Uterus (tissue), 4 donors: ENCODE data around the gene TMEM141. TPM values are rescaled to one million over a fixed set of nuclear protein-coding genes. Genes with fewer than 3 reads are reported as not detected.
"Not testable (repeated sequence)": the region's sequence is repeated elsewhere in the genome, so short reads cannot be mapped to it uniquely, and the experiment has no call there.

Experiments used
- DNase-seq, 2 donors: peaks; one replicate each; pipeline ENCODE4 v3.0.0-alpha.2; 2019 to 2020
- H3K27ac ChIP-seq, 2 donors: fragments of 200-600 bp; sonication (generic); 1 replicate in 1 of 2; 2 replicates in 1 of 2; pipeline ENCODE4 v1.5.1; 2016 to 2018
- H3K27me3 ChIP-seq, 2 donors: fragments of 200-600 bp; sonication (generic); one replicate each; pipeline ENCODE4 v1.5.1; 2018 to 2019; ENCODE audit warnings: control low read depth in 1 of 2
- H3K36me3 ChIP-seq, 2 donors: fragments of 200-600 bp; sonication (generic); one replicate each; pipeline ENCODE4 v1.5.1; 2019; ENCODE audit warnings: control low read depth in 1 of 2
- H3K4me1 ChIP-seq, 2 donors: fragments of 200-600 bp; sonication (generic); one replicate each; pipeline ENCODE4 v1.5.1; 2018 to 2019; ENCODE audit warnings: control low read depth in 1 of 2
- H3K4me3 ChIP-seq, 2 donors: fragments of 200-600 bp; sonication (generic); 1 replicate in 1 of 2; 2 replicates in 1 of 2; pipeline ENCODE4 v1.5.1; 2018 to 2019; ENCODE audit warnings: mild to moderate bottlenecking in 1 of 2
- H3K9me3 ChIP-seq, 2 donors: fragments of 200-600 bp; sonication (generic); one replicate each; pipeline ENCODE4 v1.5.1; 2019; ENCODE audit warnings: control low read depth in 1 of 2
- POLR2A ChIP-seq, 2 donors: fragments of 450-650 bp; IDR thresholded peaks; one replicate each; pipeline ENCODE4 v1.6.1; 2016; ENCODE audit warnings: antibody characterized with exemption in 2 of 2, mild to moderate bottlenecking in 1 of 2, moderate library complexity in 1 of 2
- intact Hi-C: fragments of 100-400 bp; cut with DNase I; formaldehyde crosslinking; loops from one replicate; pipeline ENCODE4 v1.15.1; 2023; ENCODE audit warnings: low total_unique reads
- total RNA-seq, 4 donors: library from RNA; depleted of rRNA in 3 of 4; stranded (reverse); fragments of >200 nt in 3 of 4; gene quantifications; one replicate each; pipeline versions ENCODE4 v1.1.0 to v1.2.4, GENCODE V29; 2014 to 2023
- TF ChIP-seq, protein P1 (sequence below), 4 experiments: fragments of 200-600 bp in 2 of 4; fragments of 450-650 bp in 2 of 4; sonication (generic) in 2 of 4; IDR thresholded peaks; one replicate each; pipeline ENCODE4 v1.5.1; 2016 to 2019; ENCODE audit warnings: antibody characterized with exemption in 4 of 4, mild to moderate bottlenecking in 2 of 4, moderate library complexity in 1 of 4
- donor health status: DM: yes; HTN: yes; CAD: no.

TMEM141 gene
- total RNA-seq, 4 donors from 2014 or later: 3.5 to 48.9 (median 32.0) TPM

DNA sequence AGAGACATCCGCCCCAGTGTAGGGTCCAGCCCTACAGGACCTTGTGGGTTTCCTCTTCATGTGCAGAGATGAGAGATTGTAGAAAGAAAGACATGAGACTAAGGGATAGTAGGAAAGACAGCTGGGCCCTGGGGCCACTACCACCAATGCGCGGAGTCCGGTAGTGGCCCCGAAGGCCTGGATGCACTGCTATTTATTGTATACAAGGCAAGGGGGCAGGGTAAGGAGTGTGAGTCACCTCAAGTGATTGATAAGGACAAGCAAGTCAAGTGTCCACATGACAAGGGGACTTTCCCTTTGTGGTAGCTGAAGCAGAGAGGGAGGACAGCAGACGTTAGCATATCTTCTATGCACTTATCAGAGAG lies 6.2 kb upstream of the TMEM141 start:
- Histone ChIP-seq H3K27me3 (no peaks in the 10 kb centered on the region), H3K4me1 (no peaks in the 10 kb centered on the region), H3K27ac (no peak overlapping the region), H3K36me3 (no peaks in the 10 kb centered on the region), H3K4me3 (no peak overlapping the region), H3K9me3 (no peaks in the 10 kb centered on the region)
- intact Hi-C loops: loop anchor here (5.0 kb wide), 1 partner anchor 247 kb away; the partner anchor contains the start of gene FUT7
- TF ChIP-seq POLR2A (IDR thresholded peaks at IDR 0.05): no peak
- TF ChIP-seq, protein P1, sequence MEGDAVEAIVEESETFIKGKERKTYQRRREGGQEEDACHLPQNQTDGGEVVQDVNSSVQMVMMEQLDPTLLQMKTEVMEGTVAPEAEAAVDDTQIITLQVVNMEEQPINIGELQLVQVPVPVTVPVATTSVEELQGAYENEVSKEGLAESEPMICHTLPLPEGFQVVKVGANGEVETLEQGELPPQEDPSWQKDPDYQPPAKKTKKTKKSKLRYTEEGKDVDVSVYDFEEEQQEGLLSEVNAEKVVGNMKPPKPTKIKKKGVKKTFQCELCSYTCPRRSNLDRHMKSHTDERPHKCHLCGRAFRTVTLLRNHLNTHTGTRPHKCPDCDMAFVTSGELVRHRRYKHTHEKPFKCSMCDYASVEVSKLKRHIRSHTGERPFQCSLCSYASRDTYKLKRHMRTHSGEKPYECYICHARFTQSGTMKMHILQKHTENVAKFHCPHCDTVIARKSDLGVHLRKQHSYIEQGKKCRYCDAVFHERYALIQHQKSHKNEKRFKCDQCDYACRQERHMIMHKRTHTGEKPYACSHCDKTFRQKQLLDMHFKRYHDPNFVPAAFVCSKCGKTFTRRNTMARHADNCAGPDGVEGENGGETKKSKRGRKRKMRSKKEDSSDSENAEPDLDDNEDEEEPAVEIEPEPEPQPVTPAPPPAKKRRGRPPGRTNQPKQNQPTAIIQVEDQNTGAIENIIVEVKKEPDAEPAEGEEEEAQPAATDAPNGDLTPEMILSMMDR (IDR thresholded peaks at IDR 0.05): no peak
- no peak for DNase-seq

DNA sequence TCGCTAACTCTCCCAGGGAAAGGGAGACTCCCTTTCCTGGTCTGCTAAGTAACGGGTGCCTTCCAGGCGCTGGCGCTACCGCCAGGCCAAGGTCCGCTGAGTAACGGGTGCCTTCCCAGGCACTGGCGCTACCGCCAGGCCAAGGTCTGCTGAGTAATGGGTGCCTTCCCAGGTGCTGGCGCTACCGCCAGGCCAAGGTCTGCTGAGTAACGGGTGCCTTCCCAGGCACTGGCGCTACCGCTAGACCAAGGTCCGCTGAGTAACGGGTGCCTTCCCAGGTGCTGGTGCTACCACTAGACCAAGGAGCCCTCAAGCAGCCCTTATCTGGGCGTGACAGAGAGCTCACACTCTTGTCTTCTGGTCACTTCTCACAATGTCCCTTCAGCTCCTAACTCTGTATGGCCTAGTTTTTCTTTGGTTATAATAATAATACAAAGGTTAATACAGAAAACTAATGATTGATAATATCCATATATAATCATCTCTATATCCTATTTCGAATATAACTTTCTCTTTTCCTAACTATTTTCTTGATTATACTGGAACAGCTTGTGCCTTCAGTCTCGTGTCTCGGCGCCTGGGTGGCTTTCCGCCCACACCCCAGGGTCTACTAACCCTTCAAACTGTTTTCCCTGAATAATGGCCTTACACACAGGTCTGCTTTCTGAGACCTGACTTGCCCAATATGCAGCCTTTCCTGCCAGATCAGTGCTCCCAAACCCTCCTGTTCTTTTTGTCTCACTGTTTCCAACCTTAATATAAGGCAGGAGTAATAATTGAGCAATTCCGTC lies 5.4 kb upstream of the TMEM141 start:
- H3K4me1 ChIP-seq, H3K9me3 ChIP-seq, DNase-seq, H3K27ac ChIP-seq, H3K36me3 ChIP-seq, H3K27me3 ChIP-seq, H3K4me3 ChIP-seq: not testable (repeated sequence)
- intact Hi-C loops: loop anchor here (5.0 kb wide), 1 partner anchor 247 kb away; the partner anchor contains the start of gene FUT7

DNA sequence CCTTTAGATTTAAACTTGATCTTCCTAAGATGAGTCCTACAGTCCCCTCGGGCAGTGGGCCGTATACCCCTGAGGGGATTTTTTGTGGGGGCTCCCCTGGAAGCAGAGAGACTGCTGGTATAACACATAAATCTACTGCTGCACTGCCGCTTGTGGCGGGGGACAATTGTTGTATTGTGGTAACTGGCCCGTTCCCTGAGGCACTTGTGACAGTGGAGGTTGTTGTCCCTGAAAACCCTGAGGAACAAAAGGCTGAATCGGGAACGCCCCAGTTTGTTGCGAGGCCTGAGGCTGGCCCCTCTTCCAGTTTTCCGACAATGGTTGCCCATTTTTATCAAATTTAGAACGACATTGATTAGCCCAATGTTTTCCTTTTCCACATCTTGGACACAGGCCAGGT lies 4.7 kb upstream of the TMEM141 start:
- H3K4me1 ChIP-seq: no peaks in the 10 kb centered on the region
- intact Hi-C loops: loop anchor here (5.0 kb wide), 1 partner anchor 246 kb away; the partner anchor contains the start of gene FUT7
- H3K9me3 ChIP-seq: no peaks in the 10 kb centered on the region
- H3K27ac ChIP-seq: no peak overlapping the region
- H3K36me3 ChIP-seq: no peaks in the 10 kb centered on the region
- no peak for DNase-seq
- TF ChIP-seq, protein P1 (IDR thresholded peaks at IDR 0.05): no peak
- TF ChIP-seq POLR2A (IDR thresholded peaks at IDR 0.05): no peak
- no peak overlapping the region for H3K4me3 ChIP-seq
- H3K27me3 ChIP-seq: no peaks in the 10 kb centered on the region

DNA sequence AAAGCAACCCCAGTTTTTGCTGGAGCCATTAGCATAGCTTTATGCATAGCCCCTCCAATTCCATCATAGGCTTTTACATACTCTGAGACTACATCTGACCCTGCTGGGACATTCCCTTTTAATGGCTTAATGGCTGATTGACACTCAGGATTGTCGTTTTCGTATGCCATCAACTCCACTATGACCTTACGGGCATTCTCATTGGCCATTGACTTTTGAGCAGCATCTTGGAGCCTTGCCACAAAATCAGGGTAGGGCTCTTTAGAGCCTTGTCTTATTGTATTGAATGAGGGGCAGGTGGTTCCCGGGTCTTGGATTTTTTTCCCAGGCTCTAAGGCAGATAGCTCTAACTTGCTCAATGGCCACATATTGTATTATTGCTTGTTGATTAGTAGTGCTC lies 4.2 kb upstream of the TMEM141 start:
- H3K27me3 ChIP-seq, H3K9me3 ChIP-seq, H3K4me3 ChIP-seq, H3K27ac ChIP-seq, DNase-seq, H3K36me3 ChIP-seq, H3K4me1 ChIP-seq: not testable (repeated sequence)
- intact Hi-C loops: loop anchor here (5.0 kb wide), 1 partner anchor 245 kb away; the partner anchor contains the start of gene FUT7

DNA sequence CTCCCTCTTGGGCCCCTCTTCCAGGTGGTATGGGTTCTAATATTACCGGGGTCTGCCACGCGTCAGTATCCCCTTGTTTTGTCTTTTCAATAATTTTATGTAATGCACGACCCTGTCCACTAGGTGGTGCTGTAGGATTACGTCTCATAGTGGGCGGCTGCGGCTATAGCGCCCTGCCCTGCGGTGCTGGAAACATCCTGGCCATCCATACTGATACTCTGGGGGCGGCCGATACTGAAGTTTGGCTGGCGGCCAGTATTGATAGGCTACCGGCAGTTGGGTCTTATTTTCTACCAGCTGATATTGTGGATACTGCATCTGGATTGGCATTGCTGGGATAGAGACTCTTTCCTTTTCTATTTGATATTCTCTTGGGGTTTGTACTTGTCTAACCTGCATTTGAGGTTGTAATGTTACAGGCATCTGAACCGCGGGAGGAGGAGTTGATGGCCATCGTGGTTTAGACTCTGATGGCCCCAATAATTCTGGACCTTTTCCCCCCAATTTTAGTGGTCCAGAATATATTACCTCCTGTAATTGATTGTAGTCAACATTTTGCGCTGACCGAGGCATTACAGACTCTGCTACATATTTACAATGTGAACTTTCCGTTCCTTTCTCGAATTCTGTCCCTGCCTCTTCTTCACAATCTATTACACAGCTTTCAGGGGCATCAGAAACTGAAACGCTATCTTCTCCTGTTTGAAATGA lies 3.3 kb upstream of the TMEM141 start:
- TF ChIP-seq, protein P1 (IDR thresholded peaks at IDR 0.05): peak; percentile 83 to 91 (median 89)
- TF ChIP-seq POLR2A (IDR thresholded peaks at IDR 0.05): no peak
- Histone ChIP-seq H3K9me3 (no peaks in the 10 kb centered on the region), H3K4me1 (peaks cover 3 to 8% of the 10 kb centered on the region in 2 donors), H3K36me3 (no peaks in the 10 kb centered on the region), H3K27me3 (no peaks in the 10 kb centered on the region), H3K27ac (no peak overlapping the region), H3K4me3 (no peak overlapping the region)
- DNase-seq: peak; percentile 64 to 70
- intact Hi-C loops: loop anchor here (5.0 kb wide), 1 partner anchor 244 kb away; the partner anchor contains the start of gene FUT7

DNA sequence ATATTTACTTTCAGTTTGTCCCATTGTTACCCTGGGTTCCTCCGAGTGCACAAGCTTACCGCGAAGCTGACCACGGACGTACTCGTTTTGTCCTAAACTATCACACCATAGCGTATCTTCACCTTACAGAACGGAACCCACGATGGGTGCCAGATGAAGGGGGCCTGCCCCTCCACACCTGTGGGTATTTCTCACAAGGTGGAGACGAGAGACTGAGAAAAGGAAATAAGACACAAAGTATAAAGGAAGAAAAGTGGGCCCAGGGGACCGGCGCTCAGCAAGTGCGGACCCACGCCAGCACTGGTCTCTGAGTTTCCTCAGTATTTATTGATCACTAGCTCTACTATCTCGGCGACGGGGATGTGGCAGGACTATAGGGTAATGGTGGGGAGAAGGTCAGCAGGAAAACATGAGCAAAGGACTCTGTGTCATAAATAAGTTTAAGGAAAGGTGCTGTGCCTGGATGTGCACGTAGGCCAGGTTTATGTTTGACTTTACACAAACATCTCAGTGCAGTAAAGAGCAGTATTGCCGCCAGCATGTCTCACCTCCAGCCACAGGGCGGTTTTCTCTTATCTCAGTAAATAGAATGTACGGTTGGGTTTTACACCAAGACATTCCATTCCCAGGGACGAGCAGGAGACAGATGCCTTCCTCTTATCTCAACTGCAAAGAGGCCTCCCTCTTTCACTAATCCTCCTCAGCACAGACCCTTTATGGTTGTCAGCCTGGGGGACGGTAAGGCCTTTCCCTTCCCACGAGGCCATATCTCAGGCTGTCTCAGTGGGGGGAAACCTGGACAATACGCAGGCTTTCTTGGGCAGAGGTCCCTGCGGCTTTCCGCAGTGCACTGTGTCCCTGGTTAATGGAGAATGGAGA lies 2.3 kb upstream of the TMEM141 start:
- not testable (repeated sequence) for H3K36me3 ChIP-seq, H3K9me3 ChIP-seq, H3K27me3 ChIP-seq, H3K4me3 ChIP-seq, H3K27ac ChIP-seq, DNase-seq, H3K4me1 ChIP-seq
- intact Hi-C loops: loop anchor here (5.0 kb wide), 1 partner anchor 243 kb away; the partner anchor contains the start of gene FUT7
